Stimulated activated naive B cell treated with anti-CD40 and anti-IgM and Interleukin-4, amounts not matched to agents 10 μg/mL and 1 μg/mL and 100 μg/mL, for 72 hours (primary cell): ENCODE results near the gene HSP90B1.

Experiments used
- ATAC-seq, 2 donors: fragments of 150-1000 bp; cut with Tn5 transposase; replicated peaks; 2 replicates each; pipeline ENCODE4 v1.10.0; 2021; ENCODE audit warnings: moderate library complexity in 1 of 2
- DNase-seq: peaks from one replicate; pipeline ENCODE4 v3.0.0; 2021
- H3K27ac Mint-ChIP-seq: one replicate; pipeline ENCODE4 v1.8.0; 2022; ENCODE audit warnings: mild to moderate bottlenecking, mixed read lengths
- H3K27me3 Mint-ChIP-seq, 2 donors: one replicate each; pipeline ENCODE4 v1.8.0; 2022; ENCODE audit warnings: mixed read lengths in 2 of 2
- H3K36me3 Mint-ChIP-seq, 2 donors: one replicate each; pipeline ENCODE4 v1.8.0; 2022; ENCODE audit warnings: mixed read lengths in 2 of 2, mild to moderate bottlenecking in 1 of 2
- H3K4me1 Mint-ChIP-seq, 2 donors: one replicate each; pipeline ENCODE4 v1.8.0; 2022; ENCODE audit warnings: mixed read lengths in 2 of 2, mild to moderate bottlenecking in 1 of 2
- H3K4me3 Mint-ChIP-seq, 2 donors: one replicate each; pipeline ENCODE4 v1.8.0; 2022; ENCODE audit warnings: mild to moderate bottlenecking in 2 of 2, mixed read lengths in 2 of 2, moderate library complexity in 1 of 2
- H3K9me3 Mint-ChIP-seq, 2 donors: one replicate each; pipeline ENCODE4 v1.8.0; 2022; ENCODE audit warnings: mixed read lengths in 2 of 2, mild to moderate bottlenecking in 1 of 2

Gene HSP90B1

DNA sequence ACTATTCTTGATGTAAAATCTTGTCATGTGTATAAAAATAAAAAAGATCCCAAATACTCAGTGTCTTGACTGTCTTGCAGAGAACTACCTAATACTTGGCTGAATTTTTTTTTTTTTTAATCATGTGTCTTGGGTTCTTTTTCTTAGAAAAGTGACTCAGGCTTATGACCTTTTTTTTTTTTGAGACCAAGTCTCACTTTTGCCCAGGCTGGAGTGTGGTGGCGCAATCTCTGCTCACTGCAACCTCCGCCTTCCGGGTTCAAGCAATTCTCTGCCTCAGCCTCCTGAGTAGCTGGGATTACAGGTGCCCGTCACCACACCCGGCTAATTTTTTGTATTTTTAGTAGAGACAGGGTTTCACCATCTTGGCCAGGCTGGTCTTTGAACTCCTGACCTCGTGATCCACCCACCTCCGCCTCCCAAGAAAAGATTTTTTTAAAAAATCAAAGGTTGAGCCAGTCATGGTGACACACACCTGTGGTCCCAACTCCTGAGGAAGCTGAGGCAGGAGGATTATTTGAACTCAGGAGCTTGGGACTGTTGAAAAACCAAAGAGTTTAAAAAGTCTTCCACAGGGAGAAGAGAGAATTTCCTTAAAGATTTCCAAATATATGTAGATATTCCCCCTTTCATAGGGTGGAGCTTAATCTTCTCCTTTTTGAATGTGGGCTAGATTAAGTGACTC, 17.8 kb downstream of the HSP90B1 start:
- DNase-seq (no peak), ATAC-seq (peak; percentile 28 to 50)
- Mint-ChIP-seq H3K36me3 (peaks cover 32 to 54% of the 10 kb centered on the region in 2 donors), H3K4me3 (no peak overlapping the region), H3K27ac (peak overlapping the region; percentile 67), H3K4me1 (peaks cover 12 to 44% of the 10 kb centered on the region in 2 donors), H3K9me3 (no peaks in the 10 kb centered on the region), H3K27me3 (no peaks in the 10 kb centered on the region)

DNA sequence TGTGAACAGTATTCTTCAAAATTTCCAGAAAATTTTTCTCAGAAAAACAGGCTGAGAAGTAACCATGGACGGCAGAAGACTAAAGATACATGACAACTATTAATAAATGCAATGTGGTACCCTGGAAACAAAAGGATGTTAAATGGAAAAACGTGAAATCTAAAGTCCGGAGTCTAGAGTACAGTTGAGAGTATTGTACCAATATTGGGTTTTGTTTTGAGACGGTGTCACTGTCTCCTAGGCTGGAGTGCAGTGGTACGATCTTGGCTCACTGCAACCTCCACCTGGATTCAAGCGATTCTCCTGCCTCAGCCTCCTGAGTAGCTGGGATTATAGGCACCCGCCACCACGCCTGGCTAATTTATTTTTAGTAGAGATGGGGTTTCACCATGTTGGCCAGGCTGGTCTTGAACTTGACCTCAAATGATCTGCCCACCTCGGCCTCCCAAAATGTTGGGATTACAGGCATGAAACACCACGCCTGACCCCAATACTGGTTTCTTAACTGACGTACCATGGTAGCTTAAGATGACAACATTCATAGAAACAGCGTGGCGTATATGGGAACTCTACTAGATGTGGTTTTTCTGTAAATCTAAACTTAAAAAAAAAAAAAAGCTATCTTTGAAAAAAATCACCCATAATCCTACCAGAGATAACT, 18.7 kb downstream of the HSP90B1 start:
- Mint-ChIP-seq H3K27me3 (no peaks in the 10 kb centered on the region), H3K36me3 (peaks cover 32 to 49% of the 10 kb centered on the region in 2 donors), H3K4me3 (no peak overlapping the region), H3K27ac (peak overlapping the region; percentile 14), H3K4me1 (peaks cover 12 to 45% of the 10 kb centered on the region in 2 donors), H3K9me3 (no peaks in the 10 kb centered on the region)
- ATAC-seq (no peak), DNase-seq (no peak)

DNA sequence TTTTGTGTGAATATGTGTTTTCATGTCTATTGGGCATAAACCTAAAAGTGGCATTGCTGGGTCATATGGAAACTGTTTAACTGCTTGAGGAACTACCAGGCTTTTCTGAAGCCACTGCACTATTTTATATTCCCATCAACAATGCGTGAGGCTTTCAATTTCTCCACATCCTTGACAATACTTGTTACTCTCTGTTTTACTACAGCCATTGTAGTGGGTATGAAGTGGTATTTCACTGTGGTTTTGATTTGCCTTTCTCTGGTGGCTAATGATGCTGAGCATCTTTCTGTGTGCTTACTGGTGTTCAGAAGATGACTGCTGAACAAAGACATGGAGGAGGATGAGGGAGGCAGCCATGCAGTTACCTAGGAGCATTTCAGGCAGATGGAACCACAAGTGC, 22.3 kb downstream of the HSP90B1 start:
- Mint-ChIP-seq H3K27ac (peak overlapping the region; percentile 32), H3K27me3 (no peaks in the 10 kb centered on the region), H3K9me3 (no peaks in the 10 kb centered on the region), H3K4me3 (no peak overlapping the region), H3K36me3 (peaks cover 26 to 36% of the 10 kb centered on the region in 2 donors), H3K4me1 (peaks cover 22 to 45% of the 10 kb centered on the region in 2 donors)
- DNase-seq (no peak), ATAC-seq (no peak)

DNA sequence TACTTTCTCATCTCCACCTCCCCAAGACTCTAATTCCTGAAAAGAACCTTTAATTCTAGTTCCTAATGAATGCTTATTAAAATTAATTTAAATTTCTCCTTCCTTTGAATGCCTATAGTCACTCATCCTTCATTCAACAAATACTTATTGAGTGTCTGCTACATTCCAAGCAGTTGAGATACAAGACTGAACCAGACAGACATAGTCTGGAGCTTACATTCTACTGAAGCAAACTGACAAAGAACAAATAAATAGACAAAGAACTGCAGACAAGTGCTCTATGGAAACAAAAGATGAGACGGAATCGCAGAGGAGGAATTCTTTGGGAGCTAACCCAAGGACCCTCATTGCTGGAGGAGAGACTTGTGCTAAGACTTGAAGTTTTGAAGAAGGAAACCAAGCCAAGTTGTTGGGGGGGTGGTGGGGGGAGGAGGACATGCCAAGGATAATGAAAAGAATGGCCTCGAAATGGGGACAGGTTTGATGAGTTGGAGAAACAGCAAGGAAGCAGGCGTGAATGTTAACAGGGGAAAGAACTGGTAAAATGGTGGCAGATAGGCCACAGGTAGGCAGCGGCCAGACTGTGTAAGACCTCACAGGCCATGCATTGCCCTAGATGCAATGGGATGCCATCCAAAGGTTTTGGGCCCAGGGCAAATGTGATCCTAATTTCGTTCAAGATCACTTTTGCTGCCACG, 25.8 kb downstream of the HSP90B1 start:
- ATAC-seq (peak in 1 of 2 donors; percentile 2), DNase-seq (no peak)
- Mint-ChIP-seq H3K36me3 (peaks cover 14 to 17% of the 10 kb centered on the region in 2 donors), H3K4me3 (peak overlapping the region; percentile 95 to 98), H3K27me3 (no peaks in the 10 kb centered on the region), H3K27ac (peak overlapping the region; percentile 98), H3K4me1 (peaks cover 25 to 39% of the 10 kb centered on the region in 2 donors), H3K9me3 (no peaks in the 10 kb centered on the region)

DNA sequence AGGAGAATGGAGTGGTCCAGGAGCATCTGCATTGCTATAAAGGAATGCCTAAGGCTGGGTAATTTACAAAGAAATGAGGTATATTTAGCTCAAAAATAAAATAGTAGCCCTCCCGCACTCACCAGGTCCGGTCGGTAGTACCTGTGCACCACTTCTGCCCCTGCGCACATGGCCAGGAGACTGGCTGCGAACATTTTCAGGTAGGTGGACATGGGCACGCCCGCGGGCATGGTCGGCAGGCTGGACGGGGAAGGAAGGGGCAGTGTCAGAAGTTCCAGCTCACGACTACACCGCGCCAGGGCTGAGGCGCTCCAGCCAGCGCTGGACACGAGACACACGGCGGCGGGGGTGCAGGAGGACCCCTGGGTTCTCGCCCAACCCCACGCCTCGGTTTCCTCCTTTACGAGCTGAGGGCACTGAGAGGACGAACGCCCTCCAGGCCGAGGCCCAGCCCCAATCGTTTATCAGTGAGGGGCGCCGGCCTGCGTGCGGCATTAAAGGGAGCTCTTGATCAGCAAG, 26.4 kb downstream of the HSP90B1 start:
- DNase-seq: no peak
- no peaks in the 10 kb centered on the region for H3K27me3 Mint-ChIP-seq
- H3K27ac Mint-ChIP-seq: peak overlapping the region; percentile 98
- H3K9me3 Mint-ChIP-seq: no peaks in the 10 kb centered on the region
- ATAC-seq: no peak
- peaks cover 25 to 39% of the 10 kb centered on the region in 2 donors for H3K4me1 Mint-ChIP-seq
- H3K4me3 Mint-ChIP-seq: peak overlapping the region; percentile 95 to 98
- H3K36me3 Mint-ChIP-seq: peaks cover 14 to 17% of the 10 kb centered on the region in 2 donors

DNA sequence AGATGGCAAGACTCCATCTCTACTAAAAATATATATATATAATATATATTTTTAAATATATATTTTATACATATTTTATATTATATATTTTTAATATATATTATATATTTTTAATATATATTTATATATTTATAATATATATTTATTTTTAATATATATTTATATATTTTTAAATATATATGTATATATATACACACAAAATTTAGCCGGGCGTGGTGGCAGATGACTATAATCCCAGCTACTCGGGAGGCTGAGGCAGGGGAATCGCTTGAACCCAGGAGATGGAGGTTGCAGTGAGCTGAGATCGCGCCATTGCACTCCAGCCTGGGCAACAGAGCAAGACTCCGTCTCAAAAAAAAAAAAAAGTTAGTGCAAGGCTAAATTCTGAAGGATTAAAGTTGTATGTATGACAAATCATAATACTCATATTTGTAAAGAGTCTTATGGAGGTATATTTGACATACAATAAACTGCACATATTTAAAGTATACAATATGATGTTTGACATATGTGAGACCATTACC, 27.7 kb downstream of the HSP90B1 start:
- no peaks in the 10 kb centered on the region for H3K27me3 Mint-ChIP-seq
- H3K27ac Mint-ChIP-seq: peak overlapping the region; percentile 98
- H3K4me3 Mint-ChIP-seq: peak overlapping the region; percentile 95 to 98
- no peaks in the 10 kb centered on the region for H3K9me3 Mint-ChIP-seq
- peaks cover 21 to 27% of the 10 kb centered on the region in 2 donors for H3K4me1 Mint-ChIP-seq
- peaks cover 11 to 14% of the 10 kb centered on the region in 2 donors for H3K36me3 Mint-ChIP-seq
- ATAC-seq (no peak), DNase-seq (no peak)

DNA sequence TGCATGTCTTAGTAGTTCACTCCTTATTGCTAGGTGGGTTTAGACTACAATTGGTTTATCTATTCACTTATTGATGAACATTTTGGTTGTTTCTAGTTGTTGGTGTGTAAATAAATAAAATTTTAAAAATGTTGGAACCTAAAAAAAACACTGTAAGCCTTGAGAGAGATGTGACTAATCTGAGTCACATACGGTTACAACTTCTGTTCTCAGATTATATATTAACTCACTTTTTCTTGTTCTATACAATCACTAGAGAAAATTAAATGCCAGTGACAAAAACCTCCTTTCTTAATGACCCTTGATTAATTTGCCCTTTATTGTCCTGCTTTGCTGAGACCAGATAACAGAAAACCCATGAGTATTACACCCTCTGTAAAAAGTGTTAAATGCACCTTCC, 28.4 kb downstream of the HSP90B1 start:
- H3K9me3 Mint-ChIP-seq: no peaks in the 10 kb centered on the region
- H3K4me1 Mint-ChIP-seq: peaks cover 20 to 25% of the 10 kb centered on the region in 2 donors
- no peaks in the 10 kb centered on the region for H3K27me3 Mint-ChIP-seq
- H3K36me3 Mint-ChIP-seq: peaks cover 7 to 13% of the 10 kb centered on the region in 2 donors
- DNase-seq (no peak), ATAC-seq (no peak)
- no peak overlapping the region for H3K27ac Mint-ChIP-seq
- H3K4me3 Mint-ChIP-seq: no peak overlapping the region

DNA sequence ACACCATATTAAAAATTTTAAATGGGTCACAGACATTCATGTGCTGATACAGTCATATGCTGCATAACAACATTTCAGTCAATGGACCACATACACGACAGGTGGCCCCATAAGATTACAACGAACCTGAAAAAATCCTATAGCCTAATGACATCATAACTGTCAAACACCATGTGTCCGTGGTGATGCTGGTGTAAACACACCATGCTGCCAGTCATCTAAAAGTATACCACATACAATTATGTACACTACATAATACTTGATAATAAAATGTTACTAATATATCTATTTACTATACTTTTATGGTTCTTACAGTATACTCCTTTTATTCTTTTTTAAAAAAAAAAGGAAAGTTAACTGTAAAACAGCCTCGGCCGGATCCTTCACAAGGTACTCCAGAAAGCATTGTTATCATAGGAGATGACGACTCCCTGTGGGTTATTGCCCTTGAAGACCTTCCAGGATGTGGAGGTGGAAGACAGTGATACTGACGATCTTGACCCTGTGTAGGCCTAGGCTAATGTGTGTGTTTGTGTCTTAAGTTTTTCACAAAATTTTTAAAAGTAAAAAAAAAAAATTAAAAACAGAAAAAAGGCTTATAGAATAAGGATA, 30.5 kb downstream of the HSP90B1 start:
- Mint-ChIP-seq H3K4me3 (no peak overlapping the region), H3K36me3 (peaks cover 5 to 13% of the 10 kb centered on the region in 2 donors), H3K27me3 (no peaks in the 10 kb centered on the region), H3K4me1 (peaks cover 16 to 21% of the 10 kb centered on the region in 2 donors), H3K27ac (no peak overlapping the region), H3K9me3 (no peaks in the 10 kb centered on the region)
- ATAC-seq: no peak
- DNase-seq: no peak

DNA sequence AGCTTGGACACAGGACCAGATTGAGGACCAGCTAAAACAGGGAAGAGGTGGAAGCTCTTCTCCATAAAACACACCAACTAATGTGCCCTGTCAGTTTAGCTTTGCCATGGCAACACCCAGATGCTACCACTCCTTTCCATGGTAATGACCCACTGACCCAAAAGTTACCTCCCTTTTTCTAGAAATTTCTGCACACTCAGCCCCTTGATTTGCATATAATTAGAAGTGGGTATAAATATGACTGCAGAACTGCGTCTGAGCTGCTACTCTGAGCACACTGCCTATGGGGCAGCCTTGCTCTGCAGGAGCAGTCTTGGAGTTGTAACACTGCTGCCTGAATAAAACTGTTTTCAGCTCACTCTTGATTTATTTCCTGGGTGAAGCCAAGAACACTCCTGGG, 32.3 kb downstream of the HSP90B1 start:
- no peak for ATAC-seq
- H3K27ac Mint-ChIP-seq: no peak overlapping the region
- peaks cover 14 to 28% of the 10 kb centered on the region in 2 donors for H3K4me1 Mint-ChIP-seq
- no peak overlapping the region for H3K4me3 Mint-ChIP-seq
- H3K27me3 Mint-ChIP-seq: no peaks in the 10 kb centered on the region
- DNase-seq: no peak
- no peaks in the 10 kb centered on the region for H3K9me3 Mint-ChIP-seq
- H3K36me3 Mint-ChIP-seq: peaks cover 7 to 15% of the 10 kb centered on the region in 2 donors

DNA sequence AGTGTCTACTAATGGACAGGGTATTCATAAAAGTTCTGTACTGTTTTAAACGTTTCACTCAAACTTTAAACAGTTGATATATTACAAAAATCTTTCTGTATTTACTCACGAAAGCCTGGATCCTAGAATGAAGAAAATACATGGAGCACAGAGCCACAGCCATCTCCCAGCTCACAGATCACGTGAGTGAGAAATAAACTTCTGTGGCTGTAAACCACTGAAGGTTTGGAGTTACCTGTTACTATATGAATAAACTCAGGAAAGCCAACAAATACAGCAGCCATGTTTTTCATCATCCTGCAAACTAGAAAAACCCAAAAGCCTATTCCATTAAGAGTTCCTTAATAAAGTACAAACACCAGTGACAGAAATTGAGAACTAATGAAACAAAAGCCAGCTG, 34.6 kb downstream of the HSP90B1 start:
- no peak for ATAC-seq

DNA sequence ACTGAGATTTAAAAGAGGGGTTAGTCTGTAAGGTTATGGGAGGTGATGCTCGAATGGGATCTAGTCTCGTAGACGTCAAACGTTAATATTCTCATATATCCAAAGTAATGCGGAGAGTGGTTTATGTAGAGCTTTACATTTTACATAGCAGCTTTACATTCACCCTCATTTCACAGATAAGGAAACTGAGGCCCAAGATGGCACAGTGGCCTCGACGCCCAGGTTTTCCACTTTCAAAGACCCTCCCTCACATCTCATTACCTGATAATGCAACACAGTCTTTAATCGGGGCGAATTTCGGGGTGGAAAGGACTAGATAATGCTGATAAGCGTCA, 35.0 kb downstream of the HSP90B1 start:
- peaks cover 23 to 41% of the 10 kb centered on the region in 2 donors for H3K4me1 Mint-ChIP-seq
- peak overlapping the region; percentile 99 for H3K27ac Mint-ChIP-seq
- peak overlapping the region; percentile 93 to 98 for H3K4me3 Mint-ChIP-seq
- no peaks in the 10 kb centered on the region for H3K27me3 Mint-ChIP-seq
- no peak for DNase-seq
- no peaks in the 10 kb centered on the region for H3K9me3 Mint-ChIP-seq
- ATAC-seq: no peak
- peaks cover 9 to 29% of the 10 kb centered on the region in 2 donors for H3K36me3 Mint-ChIP-seq

More for the DNA sequence above, 34.6 kb downstream of the HSP90B1 start:
- Mint-ChIP-seq H3K27ac (peak overlapping the region; percentile 99), H3K4me3 (peak overlapping the region; percentile 93 to 98), H3K4me1 (peaks cover 23 to 41% of the 10 kb centered on the region in 2 donors), H3K27me3 (no peaks in the 10 kb centered on the region), H3K36me3 (peaks cover 9 to 29% of the 10 kb centered on the region in 2 donors), H3K9me3 (no peaks in the 10 kb centered on the region)
- DNase-seq: no peak

DNA sequence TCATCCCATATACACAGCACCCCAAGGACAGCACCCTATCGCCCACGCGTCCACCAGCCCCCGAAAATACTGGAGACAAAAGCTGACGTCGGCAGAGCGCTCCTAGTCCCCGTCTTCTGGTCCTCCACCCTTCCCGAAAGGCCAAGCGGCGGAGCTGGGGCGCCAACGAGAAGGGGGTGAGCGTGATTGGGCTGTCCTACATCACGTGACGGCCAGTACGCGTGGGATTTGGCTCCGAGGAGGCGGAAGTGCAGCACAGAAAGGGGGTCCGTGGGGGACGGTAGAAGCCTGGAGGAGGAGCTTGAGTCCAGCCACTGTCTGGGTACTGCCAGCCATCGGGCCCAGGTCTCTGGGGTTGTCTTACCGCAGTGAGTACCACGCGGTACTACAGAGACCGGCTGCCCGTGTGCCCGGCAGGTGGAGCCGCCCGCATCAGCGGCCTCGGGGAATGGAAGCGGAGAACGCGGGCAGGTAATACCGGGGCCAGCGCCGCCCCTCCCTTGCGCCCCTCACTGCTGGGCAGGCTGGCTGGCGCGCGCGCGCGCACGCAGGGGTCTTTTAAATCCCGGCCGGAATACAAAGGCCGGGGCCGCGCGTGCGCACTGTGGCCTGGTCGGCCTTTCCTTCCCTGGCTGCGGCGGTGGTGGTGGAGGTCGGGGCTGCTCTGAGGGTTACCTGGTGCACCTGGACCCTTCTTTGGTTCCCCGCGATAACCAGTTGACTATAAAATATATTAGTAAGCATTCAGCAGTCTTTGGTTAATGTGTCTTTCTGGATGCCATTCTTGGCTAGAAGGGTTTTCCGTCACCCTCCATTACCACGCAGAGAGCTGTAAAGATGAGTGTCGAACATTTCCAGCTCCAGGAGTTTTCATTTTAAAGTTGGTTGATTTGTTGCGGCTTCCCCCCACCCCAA, 35.6 kb downstream of the HSP90B1 start, which contains the start of gene TDG:
Gene TDG (plus strand): TSS at position 283 of the 915 bp plus-strand sequence. CDS start 166 bp downstream, at position 449.
- Mint-ChIP-seq H3K4me1 (peaks cover 24 to 41% of the 10 kb centered on the region in 2 donors), H3K36me3 (peaks cover 9 to 29% of the 10 kb centered on the region in 2 donors), H3K27me3 (no peaks in the 10 kb centered on the region), H3K9me3 (no peaks in the 10 kb centered on the region), H3K27ac (peak within 1 kb of the TSS; percentile 99), H3K4me3 (peak within 1 kb of the TSS; percentile 93 to 98)
- DNase-seq: peak; percentile 98
- peak; percentile 96 to 97 for ATAC-seq

DNA sequence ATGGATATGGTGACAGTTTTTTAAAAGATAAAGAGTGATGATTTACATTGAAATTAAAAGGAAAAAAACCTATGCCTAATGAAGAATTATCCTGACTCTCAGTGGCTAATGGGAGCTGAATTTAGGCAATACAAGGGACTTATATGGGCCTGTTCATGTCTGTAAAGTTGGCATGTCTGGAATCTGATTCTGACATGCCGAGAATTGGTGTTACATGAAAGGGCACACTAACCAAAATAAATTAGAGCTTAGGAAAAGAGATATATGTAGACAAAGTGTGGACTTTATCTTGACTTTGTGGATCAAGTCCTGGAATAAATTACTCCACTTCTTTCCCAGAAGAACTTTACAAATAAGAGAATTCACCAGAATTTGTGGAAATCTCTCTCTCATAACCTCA, 36.5 kb downstream of the HSP90B1 start:
- no peak for ATAC-seq
- H3K4me1 Mint-ChIP-seq: peaks cover 27 to 48% of the 10 kb centered on the region in 2 donors

More for the DNA sequence above, 36.5 kb downstream of the HSP90B1 start:
- no peaks in the 10 kb centered on the region for H3K9me3 Mint-ChIP-seq
- no peak for DNase-seq
- H3K27me3 Mint-ChIP-seq: no peaks in the 10 kb centered on the region
- H3K4me3 Mint-ChIP-seq: peak overlapping the region; percentile 93 to 98
- peaks cover 13 to 33% of the 10 kb centered on the region in 2 donors for H3K36me3 Mint-ChIP-seq
- H3K27ac Mint-ChIP-seq: peak overlapping the region; percentile 99
